SH-SY5Y (cell line): ENCODE measurements around the gene SPDEF.

Experiments
- GATA2 ChIP-seq: IDR thresholded peaks from 2 replicates; pipeline ENCODE4 v1.6.1; 2011; ENCODE audit warnings: mild to moderate bottlenecking, low read depth, low read length
- GATA3 ChIP-seq: IDR thresholded peaks from 2 replicates; pipeline ENCODE4 v1.6.1; 2011; ENCODE audit warnings: low read depth, mild to moderate bottlenecking, low read length, moderate library complexity

Gene SPDEF

GRCh38 chr6:34556031-34556471 is at the start of gene SPDEF:
TSS of gene SPDEF (minus strand) at chr6:34556329. CDS start at chr6:34544455, 11,874 bp downstream.
- TF ChIP-seq GATA3 (no peak), GATA2 (no peak)

DNA sequence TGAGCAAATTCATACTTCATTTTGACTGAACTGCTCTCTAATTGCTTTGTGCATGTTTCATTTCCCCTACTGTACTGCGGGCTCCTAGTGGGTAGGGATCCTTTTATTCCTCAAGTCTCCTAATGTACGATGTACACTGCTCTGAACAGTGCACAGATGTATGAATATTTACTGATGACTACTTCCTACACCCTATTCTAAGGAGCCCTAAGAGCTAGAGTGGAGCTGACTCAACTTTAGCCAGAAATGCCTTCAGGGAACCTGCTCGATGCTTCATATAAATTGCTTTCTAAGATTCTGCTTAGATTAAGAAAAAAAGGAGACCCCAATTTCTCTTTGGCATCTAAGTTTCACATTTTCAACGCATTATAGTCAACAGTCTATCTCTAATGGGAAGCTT is 47.6 kb upstream of the SPDEF start:
- TF ChIP-seq GATA2 (no peak), GATA3 (no peak)

DNA sequence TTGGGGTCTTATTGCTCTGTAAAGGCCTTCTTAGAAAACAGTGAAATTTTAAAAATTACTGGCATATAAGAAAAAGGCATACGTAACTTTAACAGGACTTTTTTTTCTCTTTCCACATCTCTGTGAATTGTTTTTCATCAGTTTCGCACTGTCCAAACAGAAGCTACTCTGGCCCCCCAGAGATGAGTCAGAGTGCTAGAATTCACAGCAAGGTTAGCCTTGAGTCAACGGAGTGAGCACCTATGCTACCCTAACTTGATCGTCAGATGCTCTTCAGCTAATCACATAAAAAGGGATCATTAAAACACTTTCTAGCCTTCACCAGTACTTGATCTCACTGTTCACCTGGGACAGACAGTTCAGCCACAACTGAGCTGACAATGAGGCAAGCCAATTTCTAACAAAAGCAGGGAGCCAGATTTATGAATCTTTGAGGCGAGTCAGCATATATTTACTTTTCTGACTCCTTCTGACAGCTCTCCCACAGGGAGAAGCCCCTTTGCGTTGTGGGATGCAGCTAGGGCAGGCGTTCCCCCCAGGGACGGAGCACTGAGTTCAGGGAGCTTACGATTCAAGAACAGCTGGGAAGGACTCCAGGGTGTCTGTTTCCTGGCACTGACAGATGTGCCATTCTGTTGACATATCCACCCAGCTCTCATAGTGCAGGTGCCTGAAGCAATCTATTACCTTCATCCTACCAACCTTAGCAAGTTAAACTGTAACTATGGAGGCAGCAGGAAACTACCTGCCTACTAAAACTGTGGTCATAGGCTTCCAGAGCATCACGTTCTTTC is 46.4 kb upstream of the SPDEF start:
- TF ChIP-seq GATA3 (no peak), GATA2 (no peak)

DNA sequence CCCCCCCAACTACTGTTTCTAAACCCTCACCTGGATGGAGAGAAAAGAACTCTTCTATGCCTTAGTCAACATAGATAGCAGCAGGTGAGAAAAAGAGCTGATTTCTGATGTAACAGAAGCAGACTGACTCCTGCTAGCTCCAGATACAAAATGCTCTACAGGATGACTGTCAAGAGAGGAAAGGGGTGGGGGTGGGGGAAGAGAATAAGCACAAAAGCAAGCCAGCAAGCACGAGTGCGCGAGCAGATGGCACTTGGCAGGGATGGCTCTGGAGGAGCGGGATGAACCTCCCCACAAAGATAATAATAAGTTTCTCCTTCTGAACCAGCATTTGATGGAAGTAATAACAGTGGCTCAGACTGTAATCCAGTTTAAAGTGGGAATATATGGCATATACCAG is 45.6 kb upstream of the SPDEF start:
- TF ChIP-seq GATA2 (no peak), GATA3 (no peak)

DNA sequence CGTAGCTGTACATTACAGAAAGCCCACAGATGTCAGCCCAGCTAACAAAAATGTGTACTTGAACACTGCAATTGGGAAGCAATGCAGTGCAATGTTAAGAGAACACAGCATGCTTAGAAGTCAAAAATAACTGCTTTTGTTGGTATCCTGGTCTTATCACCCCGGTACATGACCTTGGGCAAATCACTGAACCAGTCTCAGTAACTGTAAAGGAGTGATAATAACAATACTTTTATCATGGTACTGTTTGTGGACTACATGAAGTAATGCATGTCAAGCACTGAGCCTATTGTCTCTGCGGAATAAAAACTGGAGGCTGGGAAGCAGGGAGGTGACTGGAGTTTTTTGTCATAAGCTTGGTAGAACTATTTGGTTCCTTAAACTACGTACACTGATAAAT is 44.7 kb upstream of the SPDEF start:
- TF ChIP-seq GATA2 (no peak), GATA3 (no peak)

DNA sequence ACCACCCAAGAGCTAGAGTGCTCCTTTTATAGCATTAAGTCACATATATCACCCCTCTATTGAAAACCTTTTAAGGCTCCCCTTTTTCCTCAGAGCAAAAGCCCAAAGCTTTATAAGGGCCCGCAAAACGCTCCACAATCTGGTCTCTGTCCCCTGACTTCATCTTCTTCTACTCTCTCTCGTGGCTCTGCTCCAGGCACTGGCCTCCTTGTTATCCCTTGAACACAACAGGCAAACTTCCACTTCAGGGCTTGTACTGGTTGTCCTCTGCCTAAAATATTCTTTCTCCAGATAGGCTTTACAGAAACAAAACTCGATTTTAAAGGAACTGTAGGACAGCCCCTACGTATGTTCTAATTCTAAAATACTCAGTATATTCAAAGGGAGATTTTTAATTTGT is 44.0 kb upstream of the SPDEF start:
- TF ChIP-seq GATA3 (no peak), GATA2 (no peak)

DNA sequence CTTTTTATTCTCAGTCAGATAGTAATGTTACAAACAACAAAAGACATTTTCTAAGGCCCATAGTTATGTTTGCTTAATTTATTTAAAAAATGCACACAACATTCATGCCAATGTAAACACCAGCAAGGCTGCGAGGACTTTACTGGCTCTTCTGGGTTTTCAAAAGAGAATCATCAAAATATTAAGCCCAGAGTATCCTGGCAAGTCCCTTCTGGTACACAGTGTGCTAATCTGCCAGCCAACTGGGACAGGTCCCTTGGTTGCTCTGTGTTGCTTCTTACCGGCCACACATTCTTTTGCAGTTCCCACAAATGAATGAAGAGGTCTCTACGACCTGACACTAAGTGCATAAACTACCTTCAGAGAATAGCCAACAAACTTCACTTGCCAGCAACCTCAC is 42.6 kb upstream of the SPDEF start:
- TF ChIP-seq GATA3 (no peak), GATA2 (no peak)

GRCh38 chr6:34597605-34598353 is 41.6 kb upstream of the SPDEF start:
- TF ChIP-seq GATA2 (no peak), GATA3 (no peak)

GRCh38 chr6:34596798-34597197 is 40.7 kb upstream of the SPDEF start:
- TF ChIP-seq GATA3 (no peak), GATA2 (no peak)

DNA sequence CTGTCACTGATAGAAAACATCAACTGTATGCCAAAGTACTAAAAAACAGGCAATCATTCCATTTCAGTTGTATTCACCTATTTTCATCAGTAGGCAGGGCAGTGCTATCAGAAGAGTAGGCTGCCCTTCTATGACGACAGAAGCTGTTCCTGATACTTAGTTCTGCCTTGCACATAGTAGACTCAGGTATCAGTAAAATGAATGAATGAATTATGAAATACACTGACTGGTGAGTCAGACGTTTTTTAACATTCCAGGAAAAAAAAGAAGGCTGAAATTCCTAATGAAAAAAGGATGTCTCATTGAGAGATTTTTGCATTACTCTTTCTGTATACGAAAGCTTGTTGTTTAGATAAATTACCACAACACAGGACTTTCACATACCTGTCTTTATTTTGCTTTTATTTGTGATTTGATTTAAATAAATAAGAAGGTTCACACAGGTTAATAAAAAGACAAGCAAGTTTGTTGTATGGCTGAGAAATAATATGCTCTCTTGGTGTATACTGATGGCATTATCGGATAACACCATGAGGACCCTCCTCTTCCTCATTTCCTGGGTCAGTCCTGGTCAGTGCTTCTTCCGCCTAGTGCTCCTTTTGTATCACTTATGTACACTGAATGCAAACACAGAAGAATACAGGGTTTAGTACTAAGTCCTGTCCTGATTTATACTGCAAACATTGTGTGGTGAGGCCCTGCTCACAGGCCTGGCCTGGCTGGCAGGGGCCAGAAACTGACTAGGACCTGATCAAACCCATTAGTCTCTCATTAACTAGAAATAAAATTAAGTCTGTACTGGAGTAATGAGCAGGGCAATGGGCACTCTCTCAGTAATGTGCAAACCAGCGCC is 39.4 kb upstream of the SPDEF start:
- TF ChIP-seq GATA2 (no peak), GATA3 (no peak)

DNA sequence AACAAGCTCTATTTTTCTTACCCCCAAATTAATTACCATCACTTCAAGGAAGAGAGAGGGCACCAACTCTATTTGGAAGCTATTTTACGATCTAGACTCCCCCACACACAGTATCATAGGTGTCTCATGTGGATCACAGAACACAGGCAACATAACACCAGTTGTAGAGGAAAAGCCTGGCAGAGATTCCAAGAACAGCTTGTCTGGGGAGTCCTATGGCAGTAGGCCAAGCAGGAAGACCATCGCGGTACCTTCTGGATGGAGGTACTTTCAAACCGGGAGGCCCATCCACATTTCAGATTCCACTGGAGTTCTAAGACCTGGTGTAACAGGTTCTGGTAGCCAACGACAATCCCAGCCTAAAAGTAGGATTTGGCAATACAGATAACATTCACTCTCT is 37.6 kb upstream of the SPDEF start:
- no peak for TF ChIP-seq GATA3

DNA sequence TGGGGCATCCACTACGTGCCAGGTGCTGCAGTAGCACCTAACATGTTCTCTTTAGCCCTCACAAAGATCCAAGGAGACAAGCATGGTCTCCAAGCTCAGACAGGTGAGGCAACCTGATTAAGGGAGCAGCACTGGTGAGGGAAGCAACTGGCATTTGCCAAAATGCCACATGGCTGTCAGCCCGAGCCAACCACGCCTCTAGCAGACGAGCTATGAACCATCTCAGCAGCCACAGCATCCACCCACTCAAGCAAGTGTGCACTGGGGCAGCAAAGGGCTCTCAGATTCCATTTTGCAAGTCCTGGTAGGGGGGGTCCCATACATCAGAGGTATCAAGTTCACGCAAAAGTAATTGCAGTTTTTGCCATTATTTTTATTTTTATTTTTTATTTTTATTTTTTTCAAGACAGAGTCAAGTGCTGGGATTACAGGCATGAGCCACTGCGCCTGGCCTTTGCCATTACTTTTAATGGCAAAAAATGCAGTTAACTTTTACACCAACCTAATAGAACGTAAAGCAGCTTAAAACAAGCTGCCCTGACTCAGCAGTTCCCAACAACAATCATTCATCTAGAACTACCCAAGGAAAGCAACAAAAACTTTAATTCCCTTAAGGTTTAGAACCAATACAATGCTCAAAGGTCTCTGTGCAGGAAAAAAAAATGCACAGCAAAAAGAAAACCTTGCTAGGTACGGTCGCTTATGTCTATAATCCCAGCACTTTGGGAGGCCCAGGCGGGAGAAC is 36.3 kb upstream of the SPDEF start:
- TF ChIP-seq GATA3: no peak
- TF ChIP-seq GATA2: no peak

- TF ChIP-seq GATA2 (no peak), GATA3 (no peak)
These were observed 33.6 kb upstream of the SPDEF start for GRCh38 chr6:34589691-34590090.
